SH-SY5Y (cell line): ENCODE results near the gene SNCB.

ENCODE experiments used
- GATA2 ChIP-seq: IDR thresholded peaks from 2 replicates; pipeline ENCODE4 v1.6.1; 2011; ENCODE audit warnings: mild to moderate bottlenecking, low read depth, low read length
- GATA3 ChIP-seq: IDR thresholded peaks from 2 replicates; pipeline ENCODE4 v1.6.1; 2011; ENCODE audit warnings: low read depth, mild to moderate bottlenecking, low read length, moderate library complexity

DNA sequence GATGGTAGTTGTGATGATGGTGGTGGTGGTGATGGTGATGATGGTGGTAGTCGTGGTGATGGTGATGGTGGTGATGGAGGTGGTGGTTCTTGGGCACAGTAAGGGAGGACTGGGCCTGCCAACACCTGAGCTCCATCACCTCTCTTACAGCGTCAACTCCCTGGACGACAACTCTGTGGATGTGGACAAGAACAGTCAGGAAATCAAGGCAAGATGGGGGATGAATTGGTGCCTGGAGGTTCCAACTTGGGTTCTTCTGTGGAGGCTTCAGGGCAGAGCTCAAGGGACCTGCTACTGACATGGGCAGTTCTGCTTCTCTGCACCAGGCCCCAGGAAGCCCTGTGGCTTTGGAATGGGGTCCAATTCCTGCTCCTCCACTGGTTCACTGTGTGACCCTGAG lies 37.8 kb downstream of the SNCB start:
- no peak for TF ChIP-seq GATA2
- TF ChIP-seq GATA3: no peak
